GM20000 (cell line): ENCODE results near the gene VPS4A.

Source experiments
- DNase-seq: peaks from one replicate; pipeline ENCODE4 v3.0.0; 2012; ENCODE audit warnings: low spot score
- TF ChIP-seq, protein P1 (sequence below): IDR thresholded peaks from 2 replicates; pipeline ENCODE4 v1.5.1; 2012; ENCODE audit warnings: mild to moderate bottlenecking, control low read depth; ENCODE audit errors: extremely low read depth, missing control alignments

VPS4A gene

DNA sequence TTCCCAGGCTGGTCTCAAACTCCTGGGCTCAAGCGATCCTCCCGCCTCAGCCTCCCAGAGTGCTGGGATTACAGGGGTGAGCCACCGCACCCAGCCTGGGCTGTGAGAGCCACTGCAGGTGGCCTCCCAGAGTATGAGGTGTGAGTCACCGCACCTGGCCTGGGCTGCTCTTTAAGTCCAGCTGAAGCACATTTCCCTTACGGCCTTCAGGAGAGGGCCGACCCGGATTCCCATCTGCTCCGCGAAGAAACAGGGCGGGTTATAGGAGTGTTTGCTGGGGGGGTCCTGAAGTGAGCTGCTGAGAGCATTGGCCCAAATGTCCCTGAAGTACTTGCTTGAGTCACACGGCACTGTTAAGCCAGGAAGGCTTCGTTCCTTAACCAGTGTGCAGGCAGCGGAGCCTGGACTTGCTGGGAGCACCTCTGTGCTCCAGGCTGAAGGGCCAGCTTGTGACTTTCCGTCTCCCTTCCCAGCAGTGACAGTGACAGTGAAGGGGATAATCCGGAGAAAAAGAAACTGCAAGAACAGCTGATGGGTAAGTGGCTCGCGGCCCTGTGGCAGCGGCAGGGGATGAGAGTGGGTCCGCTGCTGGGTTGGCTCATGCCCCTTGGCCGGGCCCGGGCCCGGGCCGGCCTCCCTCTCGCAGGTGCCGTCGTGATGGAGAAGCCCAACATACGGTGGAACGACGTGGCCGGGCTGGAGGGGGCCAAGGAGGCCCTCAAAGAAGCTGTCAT is 7.2 kb downstream of the VPS4A start:
- DNase-seq: no peak
- TF ChIP-seq, protein P1, sequence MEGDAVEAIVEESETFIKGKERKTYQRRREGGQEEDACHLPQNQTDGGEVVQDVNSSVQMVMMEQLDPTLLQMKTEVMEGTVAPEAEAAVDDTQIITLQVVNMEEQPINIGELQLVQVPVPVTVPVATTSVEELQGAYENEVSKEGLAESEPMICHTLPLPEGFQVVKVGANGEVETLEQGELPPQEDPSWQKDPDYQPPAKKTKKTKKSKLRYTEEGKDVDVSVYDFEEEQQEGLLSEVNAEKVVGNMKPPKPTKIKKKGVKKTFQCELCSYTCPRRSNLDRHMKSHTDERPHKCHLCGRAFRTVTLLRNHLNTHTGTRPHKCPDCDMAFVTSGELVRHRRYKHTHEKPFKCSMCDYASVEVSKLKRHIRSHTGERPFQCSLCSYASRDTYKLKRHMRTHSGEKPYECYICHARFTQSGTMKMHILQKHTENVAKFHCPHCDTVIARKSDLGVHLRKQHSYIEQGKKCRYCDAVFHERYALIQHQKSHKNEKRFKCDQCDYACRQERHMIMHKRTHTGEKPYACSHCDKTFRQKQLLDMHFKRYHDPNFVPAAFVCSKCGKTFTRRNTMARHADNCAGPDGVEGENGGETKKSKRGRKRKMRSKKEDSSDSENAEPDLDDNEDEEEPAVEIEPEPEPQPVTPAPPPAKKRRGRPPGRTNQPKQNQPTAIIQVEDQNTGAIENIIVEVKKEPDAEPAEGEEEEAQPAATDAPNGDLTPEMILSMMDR: no peak

DNA sequence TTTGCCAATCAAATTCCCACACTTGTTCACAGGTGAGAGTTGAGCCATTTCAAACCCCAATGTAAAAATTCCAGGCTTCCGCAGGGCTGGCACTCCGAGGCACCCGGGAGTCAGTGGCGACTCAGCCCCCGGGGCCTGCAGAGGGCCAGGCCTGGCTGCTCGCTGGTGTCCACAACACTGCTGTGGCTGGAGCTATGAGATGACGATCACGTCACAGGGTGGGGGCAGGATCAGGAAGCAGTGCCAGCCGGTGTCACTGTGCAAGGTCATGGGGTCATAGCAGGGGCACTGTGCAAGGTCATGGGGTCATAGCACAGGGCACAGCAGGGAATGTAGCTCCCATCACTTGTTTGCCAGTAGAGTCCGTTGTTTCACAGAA is 7.8 kb downstream of the VPS4A start:
- DNase-seq: no peak
- TF ChIP-seq, protein P1: no peak

DNA sequence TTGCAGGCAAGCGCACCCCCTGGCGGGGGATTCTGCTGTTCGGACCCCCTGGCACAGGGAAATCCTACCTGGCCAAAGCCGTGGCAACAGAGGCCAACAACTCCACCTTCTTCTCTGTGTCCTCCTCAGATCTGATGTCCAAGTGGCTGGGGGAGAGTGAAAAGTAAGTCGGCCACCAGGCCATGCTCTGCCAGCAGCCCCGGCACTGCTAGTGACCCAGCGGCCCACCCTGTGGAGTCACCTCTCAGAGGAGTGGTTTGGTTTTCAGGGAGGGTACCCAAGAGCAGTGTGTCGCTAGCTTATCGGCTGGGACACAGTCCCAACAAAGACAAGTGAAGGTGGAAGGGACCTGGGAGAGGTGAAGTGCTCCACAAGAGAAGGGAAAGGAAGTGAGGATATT is 8.2 kb downstream of the VPS4A start:
- TF ChIP-seq, protein P1: no peak
- no peak for DNase-seq

DNA sequence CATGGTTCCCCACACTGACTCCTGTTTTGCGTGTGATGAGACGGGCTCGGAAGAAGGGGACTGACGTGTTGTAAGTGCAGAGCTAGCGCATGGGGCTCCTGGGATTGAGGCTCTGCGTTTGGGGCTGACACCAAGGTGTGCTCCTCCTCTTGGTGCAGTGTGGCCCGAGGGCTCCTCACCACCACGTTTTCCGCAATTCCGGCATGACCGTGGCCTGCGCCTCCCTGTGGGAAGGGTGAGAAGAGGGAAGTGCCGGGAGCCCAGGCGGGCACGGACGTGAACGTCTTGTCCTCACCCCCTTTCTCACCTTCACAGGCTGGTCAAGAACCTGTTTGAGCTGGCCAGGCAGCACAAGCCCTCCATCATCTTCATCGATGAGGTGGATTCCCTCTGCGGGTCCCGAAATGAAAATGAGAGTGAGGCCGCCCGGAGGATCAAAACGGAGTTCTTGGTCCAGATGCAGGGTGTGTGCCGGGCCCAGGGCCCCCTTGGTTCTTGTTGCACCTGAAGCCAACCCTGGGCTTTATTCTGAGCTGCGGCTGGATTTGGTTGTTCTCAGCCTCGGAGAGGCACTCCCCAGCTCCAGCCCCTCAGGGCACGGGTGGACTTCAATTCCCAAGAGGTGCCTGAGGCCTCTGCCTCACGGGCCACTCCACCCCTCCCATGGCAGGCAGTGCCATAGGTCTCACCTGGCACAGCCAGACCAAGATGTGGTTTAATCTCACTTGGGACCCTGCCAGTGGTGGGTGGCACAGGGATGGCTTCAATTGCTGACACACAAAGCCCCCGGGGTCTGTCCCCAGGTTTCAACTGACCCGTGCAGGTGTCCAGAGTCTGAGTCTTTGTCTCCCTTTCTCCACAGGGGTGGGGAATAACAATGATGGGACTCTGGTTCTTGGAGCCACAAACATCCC is 8.9 kb downstream of the VPS4A start:
- TF ChIP-seq, protein P1: no peak
- no peak for DNase-seq

DNA sequence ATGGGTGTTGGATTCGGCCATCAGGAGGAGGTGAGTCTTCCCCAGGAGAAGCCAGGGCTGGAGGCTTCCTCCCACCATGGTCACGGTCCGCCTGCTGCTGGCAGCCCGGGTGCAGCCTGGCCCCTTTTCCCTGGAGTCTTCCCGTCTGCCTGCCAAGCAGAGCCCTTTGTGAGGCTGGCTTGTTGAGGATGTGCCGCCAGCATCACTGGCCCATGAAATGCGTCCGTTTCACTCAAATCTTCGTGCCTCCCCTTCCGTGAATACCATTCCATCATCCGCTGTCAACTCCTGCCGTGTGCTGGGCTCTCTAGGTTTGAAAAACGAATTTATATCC is 9.6 kb downstream of the VPS4A start:
- TF ChIP-seq, protein P1: no peak
- DNase-seq: no peak

DNA sequence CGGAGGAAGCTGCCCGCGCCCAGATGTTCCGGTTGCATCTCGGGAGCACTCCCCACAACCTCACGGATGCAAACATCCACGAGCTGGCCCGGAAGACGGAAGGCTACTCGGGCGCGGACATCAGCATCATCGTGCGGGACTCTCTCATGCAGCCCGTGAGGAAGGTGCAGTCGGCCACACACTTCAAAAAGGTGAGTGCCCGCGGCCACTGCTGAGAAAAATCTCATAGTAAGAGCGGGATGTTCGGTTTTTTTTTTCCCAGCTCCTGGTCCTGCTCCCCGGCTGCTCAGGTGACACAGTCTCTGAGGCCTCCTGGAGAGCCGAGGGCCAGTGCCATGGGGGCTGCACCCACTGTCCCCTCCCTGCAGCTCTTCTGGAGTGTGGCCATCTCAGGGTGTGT is 9.9 kb downstream of the VPS4A start:
- TF ChIP-seq, protein P1: no peak
- no peak for DNase-seq

DNA sequence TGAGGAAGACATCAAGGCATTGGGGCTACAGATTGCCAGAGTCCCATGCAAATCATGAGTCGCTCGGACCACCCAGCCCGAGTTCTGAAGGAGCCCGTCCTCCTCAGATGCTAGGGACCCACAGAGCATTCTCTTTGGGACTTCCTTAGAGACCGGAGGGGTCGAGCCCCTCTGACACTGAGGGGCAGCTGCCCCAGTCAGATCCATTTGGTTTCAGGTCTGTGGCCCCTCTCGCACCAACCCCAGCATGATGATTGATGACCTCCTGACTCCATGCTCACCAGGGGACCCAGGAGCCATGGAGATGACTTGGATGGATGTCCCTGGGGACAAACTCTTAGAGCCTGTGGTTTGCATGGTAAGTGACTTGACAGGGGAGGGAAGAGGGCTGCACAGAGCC is 11.2 kb downstream of the VPS4A start:
- DNase-seq: no peak
- TF ChIP-seq, protein P1: no peak
